Pancreas (tissue), 10 donors: Measurements from ENCODE around the gene RABGGTB. TPM values are rescaled to one million over a fixed set of nuclear protein-coding genes. Genes with fewer than 3 reads are reported as not detected.

Source experiments
- ATAC-seq, 4 donors: fragments of 200-7000 bp; cut with Tn5 transposase; one replicate each; pipeline versions ENCODE4 v1.8.0 to v1.9.1; 2020; ENCODE audit warnings: mild to moderate bottlenecking in 4 of 4, moderate library complexity in 4 of 4
- DNase-seq, 6 donors: peaks; one replicate each; pipeline ENCODE4 v3.0.0-alpha.2; 2020
- FAIRE-seq: peaks from 2 replicates; lab custom pipeline; 2012; peaks lifted over from hg19 to GRCh38; lab: Jason Lieb, UNC
- H3K27ac ChIP-seq, 4 donors: fragments of 200-600 bp; sonication (generic); 1 replicate in 3 of 4; 2 replicates in 1 of 4; pipeline versions ENCODE4 v1.5.0 to v1.8.0; 2020
- H3K27me3 ChIP-seq, 4 donors: fragments of 200-600 bp; one replicate each; pipeline ENCODE4 v1.8.0; 2021
- H3K36me3 ChIP-seq, 3 donors: fragments of 200-600 bp; sonication (generic) in 1 of 3; one replicate each; pipeline versions ENCODE4 v1.5.0 to v1.8.0; 2020 to 2021
- H3K4me1 ChIP-seq, 3 donors: fragments of 200-600 bp; one replicate each; pipeline ENCODE4 v1.8.0; 2021
- H3K4me3 ChIP-seq, 4 donors: fragments of 200-600 bp; sonication (generic) in 2 of 4; one replicate each; pipeline versions ENCODE4 v1.5.0 to v1.8.0; 2020 to 2021
- H3K9me3 ChIP-seq, 4 donors: fragments of 200-600 bp; one replicate each; pipeline ENCODE4 v1.8.0; 2021
- CTCF ChIP-seq, 4 donors: fragments of 200-600 bp; sonication (generic) in 3 of 4; IDR thresholded peaks; one replicate each; pipeline versions ENCODE4 v1.5.0 to v1.8.0; 2021; ENCODE audit warnings: antibody characterized with exemption in 4 of 4
- intact Hi-C, 3 donors: fragments of 100-400 bp; cut with DNase I; formaldehyde crosslinking; loops; one replicate each; pipeline versions ENCODE4 v1.11.1 to v1.14.2; 2022
- polyA plus RNA-seq, 2 donors: library from polyadenylated mRNA; stranded (reverse); fragments of 200-250 nt; gene quantifications; one replicate each; pipeline ENCODE4 v1.2.3, GENCODE V29; 2013
- total RNA-seq, 6 donors: library from RNA; stranded (reverse); fragmentation: NEBNext Ultra II Directional in 4 of 6; extraction: Animal tissue kit (Norgen Biotek cat#: 25700) in 4 of 6; gene quantifications; one replicate each; pipeline versions ENCODE4 v1.2.1 to v1.2.4, GENCODE V29; 2021 to 2023
- donor health status: healthy with polysubstance abuse.
- donor health status: DM: no; HTN: no; CAD: no; lungs with moderate emphysema.
- donor health status: DM: no; HTN: no; CAD: no.
- donor health status: control.
- donor health status: control.
- donor health status: Bipolar disorder and iron deficiency.
- donor health status: DM: yes; HTN: yes; CAD: no.
- donor health status: DM: no; HTN: no; CAD: no.
- donor health status: DM: no; HTN: no; CAD: no.
- donor health status: DM: yes; HTN: yes; CAD: no.

RABGGTB gene
- total and polyA plus RNA-seq, 8 donors, result 31.5 to 59.2 (median 36.6) TPM

GRCh38 chr1:75841421-75841820, 55.4 kb downstream of the RABGGTB start:
- Histone ChIP-seq H3K9me3 (no peaks in the 10 kb centered on the region), H3K4me1 (no peaks in the 10 kb centered on the region), H3K27ac (no peak overlapping the region), H3K27me3 (no peaks in the 10 kb centered on the region), H3K36me3 (no peaks in the 10 kb centered on the region), H3K4me3 (no peak overlapping the region)
- DNase-seq (no peak), FAIRE-seq (no peak), ATAC-seq (no peak)
- TF ChIP-seq CTCF (IDR thresholded peaks at IDR 0.05), result no peak
- intact Hi-C loops, result no loop called here

Other genes with a start within 250 kb of the RABGGTB start
- 1 to 10 TPM in 4 of 6 donors, under 1 TPM in 2; 0.16 to 3.4 (median 1.3) TPM for gene SLC44A5, start 175.1 kb upstream of the RABGGTB start, total RNA-seq
- 1 to 10 TPM in 1 of 2 donors, under 1 TPM in 1; 0.65 to 1.2 TPM for gene SLC44A5, start 175.1 kb upstream of the RABGGTB start, polyA plus RNA-seq
- 10 to 100 TPM; 18.3 to 33.5 (median 26.2) TPM for gene ACADM, start 61.5 kb upstream of the RABGGTB start, total RNA-seq
- gene ACADM, start 61.5 kb upstream of the RABGGTB start, polyA plus RNA-seq, result 10 to 100 TPM in 1 of 2 donors, 1 to 10 TPM in 1; 9.8 to 29.0 TPM
- gene MSH4, start 10.6 kb downstream of the RABGGTB start, total RNA-seq, result under 1 TPM; 0.09 to 0.19 (median 0.12) TPM
- gene MSH4, start 10.6 kb downstream of the RABGGTB start, polyA plus RNA-seq, result under 1 TPM; 0.15 to 0.19 TPM
- not detected for gene ASB17, start 146.1 kb downstream of the RABGGTB start, total RNA-seq
- not detected for gene ASB17, start 146.1 kb downstream of the RABGGTB start, polyA plus RNA-seq